Activated naive CD4-positive, alpha-beta T cell treated with anti-CD3 and anti-CD28 coated beads for 36 hours (primary cell): ENCODE data around the gene CACNA2D2. TPM values are rescaled to one million over a fixed set of nuclear protein-coding genes. Genes with fewer than 3 reads are reported as not detected.

Source experiments
- CTCF ChIA-PET: fragments of 350-600 bp; sonication (Branson Sonifier 250); formaldehyde crosslinking; loops from one replicate; lab custom pipeline; 2021; ENCODE audit warnings: antibody characterized with exemption; lab: Charles Lee
- DNase-seq: peaks from one replicate; pipeline ENCODE4 v3.0.0-alpha.2; 2020
- H3K27ac Mint-ChIP-seq: one replicate; pipeline ENCODE4 v1.8.0; 2021; ENCODE audit warnings: mild to moderate bottlenecking, mixed read lengths
- H3K27me3 Mint-ChIP-seq: one replicate; pipeline ENCODE4 v1.8.0; 2021; ENCODE audit warnings: low read depth, mixed read lengths
- H3K36me3 Mint-ChIP-seq: one replicate; pipeline ENCODE4 v1.8.0; 2021; ENCODE audit warnings: low read depth, mixed read lengths
- H3K4me1 Mint-ChIP-seq: one replicate; pipeline ENCODE4 v1.8.0; 2021; ENCODE audit warnings: low read depth, mixed read lengths
- H3K4me3 Mint-ChIP-seq: one replicate; pipeline ENCODE4 v1.8.0; 2021; ENCODE audit warnings: mild to moderate bottlenecking, moderate library complexity, mixed read lengths
- H3K9me3 Mint-ChIP-seq: one replicate; pipeline ENCODE4 v1.8.0; 2021; ENCODE audit warnings: mixed read lengths
- intact Hi-C: fragments of 100-400 bp; cut with micrococcal nuclease; formaldehyde crosslinking; loops from one replicate; pipeline ENCODE4 v1.15.1; 2023
- total RNA-seq, 2 experiments: library from RNA; stranded (reverse); gene quantifications; one replicate each; pipeline ENCODE4 v1.2.3, GENCODE V29; 2021

CACNA2D2 gene
- total RNA-seq, 2 experiments from 2014 or later: 0.89 to 0.95 TPM

- H3K27me3 Mint-ChIP-seq: no peaks in the 10 kb centered on the region
- DNase-seq: no peak
- H3K4me1 Mint-ChIP-seq: peaks cover 12% of the 10 kb centered on the region
- no peak overlapping the region for H3K27ac Mint-ChIP-seq
- no peaks in the 10 kb centered on the region for H3K9me3 Mint-ChIP-seq
- no peak overlapping the region for H3K4me3 Mint-ChIP-seq
- intact Hi-C loops: no loop called here
- H3K36me3 Mint-ChIP-seq: no peaks in the 10 kb centered on the region
- CTCF ChIA-PET: no interaction called here
These were observed 128.8 kb downstream of the CACNA2D2 start for GRCh38 chr3:50374363-50375257.

- DNase-seq: no peak
- H3K9me3 Mint-ChIP-seq: no peaks in the 10 kb centered on the region
- H3K27ac Mint-ChIP-seq: no peak overlapping the region
- no peaks in the 10 kb centered on the region for H3K27me3 Mint-ChIP-seq
- intact Hi-C loops: no loop called here
- H3K36me3 Mint-ChIP-seq: no peaks in the 10 kb centered on the region
- CTCF ChIA-PET: no interaction called here
- no peak overlapping the region for H3K4me3 Mint-ChIP-seq
- peaks cover 12% of the 10 kb centered on the region for H3K4me1 Mint-ChIP-seq
These were observed 130.0 kb downstream of the CACNA2D2 start for GRCh38 chr3:50373146-50374051.

- no peak for DNase-seq
- intact Hi-C loops: no loop called here
- Mint-ChIP-seq H3K4me1 (peaks cover 15% of the 10 kb centered on the region), H3K36me3 (no peaks in the 10 kb centered on the region), H3K9me3 (no peaks in the 10 kb centered on the region), H3K27me3 (no peaks in the 10 kb centered on the region), H3K27ac (no peak overlapping the region), H3K4me3 (no peak overlapping the region)
- CTCF ChIA-PET: no interaction called here
These were observed 131.1 kb downstream of the CACNA2D2 start for GRCh38 chr3:50372349-50372748.

GRCh38 chr3:50371133-50371685, 132.2 kb downstream of the CACNA2D2 start:
- H3K4me3 Mint-ChIP-seq: no peak overlapping the region
- CTCF ChIA-PET: interaction anchor here (1.1 kb wide), 1 partner anchor 171 kb away, joined by 7 read pairs; no protein-coding TSS in a partner anchor

GRCh38 chr3:50370594-50370993, 132.8 kb downstream of the CACNA2D2 start:
- no peak for DNase-seq
- CTCF ChIA-PET: interaction anchor here (1.1 kb wide), 1 partner anchor 172 kb away, joined by 7 read pairs; no protein-coding TSS in a partner anchor
- Mint-ChIP-seq H3K27ac (no peak overlapping the region), H3K36me3 (no peaks in the 10 kb centered on the region), H3K4me3 (no peak overlapping the region), H3K4me1 (peaks cover 25% of the 10 kb centered on the region), H3K27me3 (no peaks in the 10 kb centered on the region), H3K9me3 (no peaks in the 10 kb centered on the region)
- intact Hi-C loops: no loop called here

More at GRCh38 chr3:50371133-50371685, 132.2 kb downstream of the CACNA2D2 start:
- H3K9me3 Mint-ChIP-seq: no peaks in the 10 kb centered on the region
- no peak for DNase-seq
- no peak overlapping the region for H3K27ac Mint-ChIP-seq
- no peaks in the 10 kb centered on the region for H3K36me3 Mint-ChIP-seq
- intact Hi-C loops: no loop called here
- H3K4me1 Mint-ChIP-seq: peaks cover 19% of the 10 kb centered on the region
- no peaks in the 10 kb centered on the region for H3K27me3 Mint-ChIP-seq

GRCh38 chr3:50369012-50369670, 134.3 kb downstream of the CACNA2D2 start:
- Mint-ChIP-seq H3K36me3 (no peaks in the 10 kb centered on the region), H3K4me3 (no peak overlapping the region), H3K27ac (no peak overlapping the region), H3K9me3 (no peaks in the 10 kb centered on the region), H3K4me1 (peaks cover 28% of the 10 kb centered on the region), H3K27me3 (no peaks in the 10 kb centered on the region)
- CTCF ChIA-PET: no interaction called here
- intact Hi-C loops: no loop called here
- no peak for DNase-seq

GRCh38 chr3:50365842-50366220, 137.6 kb downstream of the CACNA2D2 start:
- Mint-ChIP-seq H3K36me3 (no peaks in the 10 kb centered on the region), H3K4me1 (peaks cover 16% of the 10 kb centered on the region), H3K4me3 (peak overlapping the region; percentile 79), H3K9me3 (no peaks in the 10 kb centered on the region), H3K27ac (peak overlapping the region; percentile 50), H3K27me3 (no peaks in the 10 kb centered on the region)
- CTCF ChIA-PET: interaction anchor here (0.8 to 1.1 kb wide), 4 partner anchors 16 to 184 kb away, joined by 3 read pairs; partner anchors contain the start of genes CYB561D2 and NPRL2
- intact Hi-C loops: loop anchor here (1.0 kb wide), 1 partner anchor 16 kb away; the partner anchor contains the start of genes CYB561D2 and NPRL2
- DNase-seq: no peak

- Mint-ChIP-seq H3K27ac (peak overlapping the region; percentile 50), H3K9me3 (no peaks in the 10 kb centered on the region), H3K4me1 (peaks cover 17% of the 10 kb centered on the region), H3K27me3 (no peaks in the 10 kb centered on the region), H3K4me3 (peak overlapping the region; percentile 79), H3K36me3 (no peaks in the 10 kb centered on the region)
- peak; percentile 98 for DNase-seq
- CTCF ChIA-PET: interaction anchor here (0.8 to 1.1 kb wide), 4 partner anchors 15 to 185 kb away, joined by 3 read pairs; partner anchors contain the start of genes CYB561D2 and NPRL2
- intact Hi-C loops: loop anchor here (1.0 kb wide), 1 partner anchor 15 kb away; the partner anchor contains the start of genes CYB561D2 and NPRL2
These were observed 138.2 kb downstream of the CACNA2D2 start for GRCh38 chr3:50365080-50365841.

- CTCF ChIA-PET: interaction anchor here (1.0 kb wide), 1 partner anchor 185 kb away, joined by 3 read pairs; no protein-coding TSS in a partner anchor
- H3K4me3 Mint-ChIP-seq: peak overlapping the region; percentile 79
- H3K4me1 Mint-ChIP-seq: peaks cover 23% of the 10 kb centered on the region
- H3K36me3 Mint-ChIP-seq: no peaks in the 10 kb centered on the region
- no peak for DNase-seq
- H3K27me3 Mint-ChIP-seq: no peaks in the 10 kb centered on the region
- no peaks in the 10 kb centered on the region for H3K9me3 Mint-ChIP-seq
- intact Hi-C loops: loop anchor here (1.0 kb wide), 1 partner anchor 14 kb away; the partner anchor contains the start of genes CYB561D2 and NPRL2
- no peak overlapping the region for H3K27ac Mint-ChIP-seq
These were observed 138.8 kb downstream of the CACNA2D2 start for GRCh38 chr3:50364573-50365079.

- intact Hi-C loops: loop anchor here (1.0 to 10.0 kb wide), 9 partner anchors 8 to 1025 kb away; partner anchors contain the start of genes C3orf18, GNAI2, HYAL3 and IFRD2
- peaks cover 12% of the 10 kb centered on the region for H3K36me3 Mint-ChIP-seq
- peak overlapping the region; percentile 89 for H3K27ac Mint-ChIP-seq
- peak overlapping the region; percentile 97 for H3K4me3 Mint-ChIP-seq
- CTCF ChIA-PET: no interaction called here
- DNase-seq: no peak
- H3K27me3 Mint-ChIP-seq: no peaks in the 10 kb centered on the region
- H3K4me1 Mint-ChIP-seq: peaks cover 43% of the 10 kb centered on the region
- H3K9me3 Mint-ChIP-seq: no peaks in the 10 kb centered on the region
These were observed 143.7 kb downstream of the CACNA2D2 start for GRCh38 chr3:50359760-50360110.
